Heart right ventricle (tissue), 16 donors: ENCODE results near the gene TKT. TPM values are rescaled to one million over a fixed set of nuclear protein-coding genes. Genes with fewer than 3 reads are reported as not detected.
"Not testable (repeated sequence)": the region's sequence is repeated elsewhere in the genome, so short reads cannot be mapped to it uniquely, and the experiment has no call there.

Experiments used
- ATAC-seq, 8 donors: fragments of 200-7000 bp; cut with Tn5 transposase; one replicate each; pipeline ENCODE4 v1.9.1; 2020; ENCODE audit warnings: mild to moderate bottlenecking in 8 of 8, moderate library complexity in 8 of 8, moderate number of reproducible peaks in 1 of 8
- DNase-seq, 2 donors: peaks; one replicate each; pipeline ENCODE4 v3.0.0-alpha.2; 2020
- H3K27ac ChIP-seq, 10 donors: fragments of 200-600 bp; sonication (generic) in 2 of 10; one replicate each; pipeline versions ENCODE4 v1.5.0 to v1.8.0; 2020 to 2022; ENCODE audit warnings: mild to moderate bottlenecking in 3 of 10
- H3K27me3 ChIP-seq, 7 donors: fragments of 200-600 bp; one replicate each; pipeline ENCODE4 v1.8.0; 2021 to 2022; ENCODE audit warnings: mild to moderate bottlenecking in 2 of 7
- H3K36me3 ChIP-seq, 9 donors: fragments of 200-600 bp; sonication (generic) in 1 of 9; one replicate each; pipeline versions ENCODE4 v1.5.0 to v1.8.0; 2020 to 2022; ENCODE audit warnings: mild to moderate bottlenecking in 2 of 9
- H3K4me1 ChIP-seq, 9 donors: fragments of 200-600 bp; sonication (generic) in 1 of 9; one replicate each; pipeline versions ENCODE4 v1.5.0 to v1.8.0; 2020 to 2022; ENCODE audit warnings: mild to moderate bottlenecking in 4 of 9
- H3K4me3 ChIP-seq, 10 donors: fragments of 200-600 bp; sonication (generic) in 2 of 10; one replicate each; pipeline versions ENCODE4 v1.5.0 to v1.8.0; 2020 to 2022; ENCODE audit warnings: mild to moderate bottlenecking in 7 of 10, moderate library complexity in 2 of 10
- H3K9me3 ChIP-seq, 11 donors: fragments of 200-600 bp in 10 of 11; sonication (generic) in 2 of 11; one replicate each; pipeline versions ENCODE4 v1.5.0 to v1.8.0; 2013 to 2022; ENCODE audit warnings: mild to moderate bottlenecking in 2 of 11, control low read depth in 1 of 11, moderate library complexity in 1 of 11
- CTCF ChIP-seq, 9 donors: fragments of 200-600 bp; sonication (generic) in 2 of 9; IDR thresholded peaks; one replicate each; pipeline versions ENCODE4 v1.5.0 to v1.8.0; 2021 to 2022; ENCODE audit warnings: antibody characterized with exemption in 9 of 9, mild to moderate bottlenecking in 5 of 9, moderate library complexity in 1 of 9
- WGBS, 2 donors: extraction: QIAGEN DNeasy Blood & Tissue Kit; methylation state at CpG; one replicate each; pipeline ENCODE4 v1.1.7; 2013; ENCODE audit warnings: inconsistent platforms in 1 of 2; 5-methylcytosine and 5-hydroxymethylcytosine counted together
- intact Hi-C, 10 donors: fragments of 100-400 bp; cut with DNase I; formaldehyde crosslinking; loops; one replicate each; pipeline versions ENCODE4 v1.11.1 to v1.14.2; 2022
- polyA plus RNA-seq, 2 donors: library from polyadenylated mRNA; stranded (reverse); fragments of 200-250 nt; gene quantifications; one replicate each; pipeline ENCODE4 v1.2.3, GENCODE V29; 2013
- total RNA-seq, 10 donors: library from RNA; stranded (reverse); fragmentation: NEBNext Ultra II Directional in 3 of 10; extraction: Animal tissue kit (Norgen Biotek cat#: 25700) in 3 of 10; gene quantifications; one replicate each; pipeline versions ENCODE4 v1.2.1 to v1.2.4, GENCODE V29; 2021 to 2023
- donor health status: Arrhythmogenic right ventricular cardiomyopathy.
- donor health status: ischemic (EF 13 %, LVEDD 7.1; RV severe dilation, severe dysfunction).
- donor health status: healthy with polysubstance abuse.
- donor health status: DM: no; HTN: yes; CAD: no.
- donor health status: DM: no; HTN: no; CAD: no.
- donor health status: ischemic (EF 25% LVEDD 6.9; RV normal size, moderate dysfunction).
- donor health status: ischemic (EF 25% LVEDD 5.7; RV mildly dilated, moderate dysfunction).
- donor health status: healthy.
- donor health status: DM: yes; HTN: yes; CAD: no.
- donor health status: Ischemic cardiomyopathy.
- donor health status: ischemic (EF 35%, LVEDD 5.7; RV mildly dilated, moderate dysfunction).
- donor health status: nonischemic (EF 11% LVEDD 7.7; RV severe dilation, severe dysfunction).
- donor health status: DM: yes; HTN: yes; CAD: no.
- donor health status: PGD.
- donor health status: ischemic (EF 29% LVEDD 5.4; RV normal size, mild dysfunction).
- donor health status: nonischemic (EF 23%, LVEDD 6.1; RV moderate dilation, normal function).

Gene TKT
- total and polyA plus RNA-seq, 12 donors = 16.5 to 91.4 (median 31.2) TPM

- peak overlapping the region in 1 of 10 donors; percentile 93 for H3K27ac ChIP-seq
- H3K36me3 ChIP-seq = no peaks in the 10 kb centered on the region
- TF ChIP-seq CTCF (IDR thresholded peaks at IDR 0.05) = no peak
- DNase-seq = no peak
- no peak overlapping the region for H3K4me3 ChIP-seq
- ATAC-seq = no peak
- no peaks in the 10 kb centered on the region for H3K9me3 ChIP-seq
- intact Hi-C loops = loop anchor here in 2 of 10 donors (5.0 to 10.0 kb wide), 2 partner anchors 86 to 88 kb away; partner anchors contain the start of gene DCP1A (in 1 of the 2)
- WGBS, 2 donors = 91 to 92% methylated on average over 5 of the region's 5 CpGs
- H3K27me3 ChIP-seq = no peaks in the 10 kb centered on the region
- peaks cover 12 to 54% (median 45%) of the 10 kb centered on the region in 9 donors for H3K4me1 ChIP-seq
These were observed 858 bp upstream of the TKT start for GRCh38 chr3:53256704-53257055.

- no peak for TF ChIP-seq CTCF (IDR thresholded peaks at IDR 0.05)
These were observed 423 bp downstream of the TKT start for GRCh38 chr3:53255423-53255774.

GRCh38 chr3:53254509-53255422 is 1.1 kb downstream of the TKT start:
- peak overlapping the region; percentile 61 to 95 (median 77) for H3K4me3 ChIP-seq
- H3K27ac ChIP-seq = peak overlapping the region; percentile 23 to 95 (median 90)
- H3K4me1 ChIP-seq = peaks cover 15 to 62% (median 56%) of the 10 kb centered on the region in 9 donors
- no peaks in the 10 kb centered on the region for H3K9me3 ChIP-seq
- peak; percentile 66 for DNase-seq
- peak; percentile 46 to 81 (median 63) for ATAC-seq
- intact Hi-C loops = loop anchor here in 2 of 10 donors (5.0 to 10.0 kb wide), 2 partner anchors 88 to 90 kb away; partner anchors contain the start of gene DCP1A (in 1 of the 2)
- 3 to 5% methylated on average over 32 of the region's 32 CpGs for WGBS, 2 donors
- no peak for TF ChIP-seq CTCF (IDR thresholded peaks at IDR 0.05)
- no peaks in the 10 kb centered on the region for H3K36me3 ChIP-seq
- no peaks in the 10 kb centered on the region for H3K27me3 ChIP-seq

More at GRCh38 chr3:53255423-53255774, 423 bp downstream of the TKT start:
- no peaks in the 10 kb centered on the region for H3K27me3 ChIP-seq
- intact Hi-C loops = loop anchor here in 2 of 10 donors (5.0 to 10.0 kb wide), 2 partner anchors 87 to 89 kb away; partner anchors contain the start of gene DCP1A (in 1 of the 2)
- DNase-seq (peak; percentile 40 to 42), ATAC-seq (peak; percentile 27 to 60 (median 47))
- H3K27ac ChIP-seq = peak overlapping the region; percentile 23 to 95 (median 90)
- H3K9me3 ChIP-seq = no peaks in the 10 kb centered on the region
- WGBS, 2 donors = 0% methylated on average over 37 to 44 of the region's 44 CpGs
- peaks cover 18 to 60% (median 49%) of the 10 kb centered on the region in 9 donors for H3K4me1 ChIP-seq
- no peaks in the 10 kb centered on the region for H3K36me3 ChIP-seq
- H3K4me3 ChIP-seq = peak overlapping the region; percentile 61 to 95 (median 77)

- Histone ChIP-seq H3K4me1 (peaks cover 15 to 64% (median 54%) of the 10 kb centered on the region in 9 donors), H3K36me3 (no peaks in the 10 kb centered on the region), H3K27ac (peak overlapping the region in 8 of 10 donors; percentile 82 to 95 (median 90)), H3K4me3 (peak overlapping the region; percentile 61 to 95 (median 77)), H3K27me3 (no peaks in the 10 kb centered on the region), H3K9me3 (no peaks in the 10 kb centered on the region)
- TF ChIP-seq CTCF (IDR thresholded peaks at IDR 0.05) = no peak
- ATAC-seq (no peak), DNase-seq (no peak)
- intact Hi-C loops = loop anchor here in 1 of 10 donors (10.0 kb wide), 1 partner anchor 91 kb away; the partner anchor contains the start of gene DCP1A
- WGBS, 2 donors = 67 to 68% methylated on average over 7 of the region's 7 CpGs
These were observed 1.9 kb downstream of the TKT start for GRCh38 chr3:53253707-53254508.

- WGBS, 2 donors = 81 to 83% methylated on average over 8 of the region's 8 CpGs
- Histone ChIP-seq H3K27ac (peak overlapping the region in 6 of 10 donors; percentile 21 to 92 (median 54)), H3K4me1 (peaks cover 15 to 74% (median 57%) of the 10 kb centered on the region in 9 donors), H3K4me3 (peak overlapping the region in 3 of 10 donors; percentile 76 to 95 (median 92))
- not testable (repeated sequence) for H3K36me3 ChIP-seq, ATAC-seq, DNase-seq, H3K9me3 ChIP-seq, H3K27me3 ChIP-seq
- intact Hi-C loops = loop anchor here in 1 of 10 donors (10.0 kb wide), 1 partner anchor 92 kb away; the partner anchor contains the start of gene DCP1A
These were observed 2.9 kb downstream of the TKT start for GRCh38 chr3:53252947-53253322.
